ENCODE results near the gene IQGAP3.

The IQGAP3 gene

GRCh38 chr1:156601892-156602291 lies 29.5 kb upstream of the IQGAP3 start:
- TF ChIP-seq, protein P1, sequence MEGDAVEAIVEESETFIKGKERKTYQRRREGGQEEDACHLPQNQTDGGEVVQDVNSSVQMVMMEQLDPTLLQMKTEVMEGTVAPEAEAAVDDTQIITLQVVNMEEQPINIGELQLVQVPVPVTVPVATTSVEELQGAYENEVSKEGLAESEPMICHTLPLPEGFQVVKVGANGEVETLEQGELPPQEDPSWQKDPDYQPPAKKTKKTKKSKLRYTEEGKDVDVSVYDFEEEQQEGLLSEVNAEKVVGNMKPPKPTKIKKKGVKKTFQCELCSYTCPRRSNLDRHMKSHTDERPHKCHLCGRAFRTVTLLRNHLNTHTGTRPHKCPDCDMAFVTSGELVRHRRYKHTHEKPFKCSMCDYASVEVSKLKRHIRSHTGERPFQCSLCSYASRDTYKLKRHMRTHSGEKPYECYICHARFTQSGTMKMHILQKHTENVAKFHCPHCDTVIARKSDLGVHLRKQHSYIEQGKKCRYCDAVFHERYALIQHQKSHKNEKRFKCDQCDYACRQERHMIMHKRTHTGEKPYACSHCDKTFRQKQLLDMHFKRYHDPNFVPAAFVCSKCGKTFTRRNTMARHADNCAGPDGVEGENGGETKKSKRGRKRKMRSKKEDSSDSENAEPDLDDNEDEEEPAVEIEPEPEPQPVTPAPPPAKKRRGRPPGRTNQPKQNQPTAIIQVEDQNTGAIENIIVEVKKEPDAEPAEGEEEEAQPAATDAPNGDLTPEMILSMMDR (IDR thresholded peaks at IDR 0.05; ENCODE audit: low read depth, low read length, missing control alignments): no peak
- Histone ChIP-seq H3K27ac (no peak overlapping the region), H3K36me3 (replicated peaks) (peaks cover 21% of the 10 kb centered on the region), H3K4me3 (ENCODE audit: low read depth, low read length) (peak overlapping the region; percentile 89), H3K27me3 (replicated peaks) (no peaks in the 10 kb centered on the region)
- in situ Hi-C loops (cut with HindIII; ENCODE audit: low pct_ligation_motif_present, low sequenced_read_pairs): no loop called here
- no peak for DNase-seq

DNA sequence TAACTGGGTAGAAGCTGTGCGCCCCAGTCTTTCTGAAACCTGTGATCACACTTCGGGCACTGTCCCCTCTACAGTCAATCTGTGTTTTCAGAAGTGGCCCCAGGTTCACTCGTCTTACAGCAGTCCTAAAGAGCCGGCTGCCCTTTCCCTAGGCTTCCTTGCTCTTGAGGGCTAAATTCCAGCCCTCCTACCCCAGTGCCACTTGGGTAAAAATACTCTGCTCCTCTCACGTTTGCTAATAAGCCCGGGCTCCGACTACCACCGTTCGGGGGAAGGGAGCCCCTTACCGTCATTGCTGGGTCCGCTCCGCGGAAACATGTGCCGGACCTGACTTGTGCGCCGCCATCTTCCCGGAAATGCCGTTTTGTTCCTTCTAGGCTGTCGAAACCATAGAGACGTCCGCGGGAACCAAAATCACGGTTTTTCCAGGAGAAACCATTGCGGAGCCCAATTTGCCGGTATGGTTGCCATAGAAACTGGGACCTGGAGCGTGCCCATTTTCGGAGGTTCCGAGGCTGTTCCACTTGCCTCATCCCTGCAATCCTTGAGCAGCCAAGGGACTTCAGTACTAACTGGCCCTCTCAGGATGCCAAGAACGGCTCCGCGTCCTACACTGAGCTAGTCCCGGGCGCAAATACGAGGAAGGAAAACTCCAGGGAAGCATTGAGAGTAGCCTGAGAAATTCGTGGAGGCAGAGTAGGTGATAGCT lies 28.9 kb upstream of the IQGAP3 start, which contains the start of gene GPATCH4:
GPATCH4 (minus strand) TSS at position 358 of the 709 bp plus-strand sequence.
- Histone ChIP-seq H3K27ac (peak within 1 kb of the TSS; percentile 41), H3K27me3 (replicated peaks) (no peaks in the 10 kb centered on the region), H3K4me3 (ENCODE audit: low read depth, low read length) (peak within 1 kb of the TSS; percentile 89), H3K36me3 (replicated peaks) (peaks cover 25% of the 10 kb centered on the region)
- DNase-seq: peak; percentile 94
- in situ Hi-C loops (cut with HindIII; ENCODE audit: low pct_ligation_motif_present, low sequenced_read_pairs): no loop called here
- TF ChIP-seq, protein P1 (IDR thresholded peaks at IDR 0.05; ENCODE audit: low read depth, low read length, missing control alignments): no peak

GRCh38 chr1:156600733-156601121 lies 28.4 kb upstream of the IQGAP3 start:
- TF ChIP-seq, protein P1 (IDR thresholded peaks at IDR 0.05; ENCODE audit: low read depth, low read length, missing control alignments): no peak
- peak overlapping the region; percentile 41 for H3K27ac ChIP-seq
- H3K27me3 ChIP-seq (replicated peaks): no peaks in the 10 kb centered on the region
- peak overlapping the region; percentile 89 for H3K4me3 ChIP-seq (ENCODE audit: low read depth, low read length)
- peaks cover 31% of the 10 kb centered on the region for H3K36me3 ChIP-seq (replicated peaks)
- in situ Hi-C loops (cut with HindIII; ENCODE audit: low pct_ligation_motif_present, low sequenced_read_pairs): no loop called here
- DNase-seq: no peak

DNA sequence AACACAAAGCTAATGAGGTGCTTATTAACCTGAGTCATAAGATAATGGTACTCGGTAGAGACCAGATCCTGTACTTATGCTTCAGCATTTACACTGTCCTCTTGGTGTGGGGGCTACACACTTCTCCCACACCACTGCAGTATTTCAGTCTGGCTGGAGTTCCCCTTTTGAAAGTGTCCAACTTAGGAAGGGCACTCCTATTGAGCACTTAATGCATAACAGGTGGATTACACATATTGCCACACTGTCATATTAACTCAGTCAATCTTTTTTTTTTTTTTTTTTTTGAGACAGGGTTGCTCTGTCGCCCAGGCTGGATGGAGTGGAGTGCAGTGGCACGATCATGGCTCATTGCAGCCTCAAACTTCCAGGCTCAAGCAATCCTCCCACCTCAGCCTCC lies 27.4 kb upstream of the IQGAP3 start:
- TF ChIP-seq, protein P1 (IDR thresholded peaks at IDR 0.05; ENCODE audit: low read depth, low read length, missing control alignments): peak; percentile 27
- Histone ChIP-seq H3K27ac (no peak overlapping the region), H3K27me3 (replicated peaks) (no peaks in the 10 kb centered on the region), H3K4me3 (ENCODE audit: low read depth, low read length) (no peak overlapping the region), H3K36me3 (replicated peaks) (peaks cover 37% of the 10 kb centered on the region)
- in situ Hi-C loops (cut with HindIII; ENCODE audit: low pct_ligation_motif_present, low sequenced_read_pairs): no loop called here
- DNase-seq: no peak

GRCh38 chr1:156598731-156599432 lies 26.5 kb upstream of the IQGAP3 start:
- TF ChIP-seq, protein P1 (IDR thresholded peaks at IDR 0.05; ENCODE audit: low read depth, low read length, missing control alignments): no peak
- Histone ChIP-seq H3K27ac (no peak overlapping the region), H3K36me3 (replicated peaks) (peaks cover 42% of the 10 kb centered on the region), H3K27me3 (replicated peaks) (no peaks in the 10 kb centered on the region), H3K4me3 (ENCODE audit: low read depth, low read length) (no peak overlapping the region)
- in situ Hi-C loops (cut with HindIII; ENCODE audit: low pct_ligation_motif_present, low sequenced_read_pairs): no loop called here
- no peak for DNase-seq

Measured in brain microvascular endothelial cell (primary cell).